ENCODE measurements around the gene CSK. TPM values are rescaled to one million over a fixed set of nuclear protein-coding genes. Genes with fewer than 3 reads are reported as not detected.

Gene CSK
- total RNA-seq, 2 donors from 2014 or later, result 64.3 to 68.5 TPM

DNA sequence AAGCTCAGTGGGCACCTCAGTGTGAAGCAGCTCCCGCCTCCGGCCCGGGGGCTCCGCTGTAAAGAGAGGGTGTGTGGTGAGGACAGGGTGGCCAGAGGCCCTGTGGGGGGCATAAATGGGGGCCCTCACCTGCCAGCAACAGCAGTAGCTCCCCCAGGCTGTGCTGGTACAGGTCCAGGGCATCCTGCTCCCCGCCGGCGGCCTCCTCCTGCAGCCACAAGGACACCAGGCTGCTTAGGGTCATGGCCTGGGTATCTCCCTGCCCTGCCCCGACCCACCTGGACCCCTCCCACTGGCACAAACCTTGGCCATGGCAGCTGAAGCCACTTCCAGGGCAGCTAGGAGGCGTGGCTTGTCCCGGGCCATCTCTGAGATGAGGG is 56.2 kb downstream of the CSK start:
- 90 to 91% methylated on average over 2 to 10 of the region's 10 CpGs for WGBS, 2 experiments (ENCODE audit: insufficient coverage in 1 of 2, insufficient read length in 1 of 2)
- Mint-ChIP-seq H3K27ac (no peak overlapping the region), H3K9me3 (no peaks in the 10 kb centered on the region), H3K4me1 (peaks cover 16% of the 10 kb centered on the region), H3K4me3 (no peak overlapping the region), H3K27me3 (ENCODE audit: insufficient read depth) (no peaks in the 10 kb centered on the region), H3K36me3 (ENCODE audit: low read depth) (peaks cover 15% of the 10 kb centered on the region)
- Histone ChIP-seq H3K4me3 (ENCODE audit: low read length) (no peak overlapping the region), H3K9me3 (ENCODE audit: control insufficient read depth, low read length) (no peaks in the 10 kb centered on the region), H3K27me3 (ENCODE audit: control insufficient read depth, insufficient read depth, low read length, poor library complexity, severe bottlenecking) (no peaks in the 10 kb centered on the region), H3K9ac (ENCODE audit: extremely low read depth, low read length, poor library complexity, severe bottlenecking) (no peak overlapping the region), H3K27ac (ENCODE audit: low read depth, low read length) (no peak overlapping the region), H3K36me3 (ENCODE audit: control insufficient read depth, insufficient read depth, low read length) (no peaks in the 10 kb centered on the region), H3K4me1 (ENCODE audit: control insufficient read depth, insufficient read depth, low read length) (no peaks in the 10 kb centered on the region)
- DNase-seq, result no peak
- no peak for TF ChIP-seq CTCF (conservative IDR thresholded peaks at IDR 0.05)

- TF ChIP-seq CTCF (conservative IDR thresholded peaks at IDR 0.05), result no peak
- 91 to 96% methylated on average over 5 to 11 of the region's 11 CpGs for WGBS, 2 experiments (ENCODE audit: insufficient coverage in 1 of 2, insufficient read length in 1 of 2)
- no peak overlapping the region for H3K27ac ChIP-seq (ENCODE audit: low read depth, low read length)
- H3K4me1 ChIP-seq (ENCODE audit: control insufficient read depth, insufficient read depth, low read length), result no peaks in the 10 kb centered on the region
- no peak for DNase-seq
- no peak overlapping the region for H3K9ac ChIP-seq (ENCODE audit: extremely low read depth, low read length, poor library complexity, severe bottlenecking)
- Mint-ChIP-seq H3K9me3 (no peaks in the 10 kb centered on the region), H3K36me3 (ENCODE audit: low read depth) (peaks cover 15% of the 10 kb centered on the region), H3K27ac (no peak overlapping the region), H3K4me3 (no peak overlapping the region), H3K27me3 (ENCODE audit: insufficient read depth) (no peaks in the 10 kb centered on the region), H3K4me1 (peaks cover 19% of the 10 kb centered on the region)
- H3K36me3 ChIP-seq (ENCODE audit: control insufficient read depth, insufficient read depth, low read length), result no peaks in the 10 kb centered on the region
- H3K9me3 ChIP-seq (ENCODE audit: control insufficient read depth, low read length), result no peaks in the 10 kb centered on the region
- H3K4me3 ChIP-seq (ENCODE audit: low read length), result no peak overlapping the region
- no peaks in the 10 kb centered on the region for H3K27me3 ChIP-seq (ENCODE audit: control insufficient read depth, insufficient read depth, low read length, poor library complexity, severe bottlenecking)
Measured at GRCh38 chr15:74838746-74839525, 57.1 kb downstream of the CSK start.

GRCh38 chr15:74839526-74840395 is 57.9 kb downstream of the CSK start:
- no peak overlapping the region for H3K4me3 Mint-ChIP-seq
- WGBS, 2 experiments (ENCODE audit: insufficient coverage in 1 of 2, insufficient read length in 1 of 2), result 87 to 88% methylated on average over 21 to 31 of the region's 31 CpGs
- Histone ChIP-seq H3K4me3 (ENCODE audit: low read length) (no peak overlapping the region), H3K27me3 (ENCODE audit: control insufficient read depth, insufficient read depth, low read length, poor library complexity, severe bottlenecking) (no peaks in the 10 kb centered on the region), H3K4me1 (ENCODE audit: control insufficient read depth, insufficient read depth, low read length) (no peaks in the 10 kb centered on the region), H3K9ac (ENCODE audit: extremely low read depth, low read length, poor library complexity, severe bottlenecking) (no peak overlapping the region), H3K36me3 (ENCODE audit: control insufficient read depth, insufficient read depth, low read length) (peaks cover 5% of the 10 kb centered on the region), H3K27ac (ENCODE audit: low read depth, low read length) (no peak overlapping the region), H3K9me3 (ENCODE audit: control insufficient read depth, low read length) (no peaks in the 10 kb centered on the region)
- H3K27ac Mint-ChIP-seq, result peak overlapping the region; percentile 88
- peaks cover 20% of the 10 kb centered on the region for H3K36me3 Mint-ChIP-seq (ENCODE audit: low read depth)
- peaks cover 24% of the 10 kb centered on the region for H3K4me1 Mint-ChIP-seq
- peak; percentile 56 for TF ChIP-seq CTCF (conservative IDR thresholded peaks at IDR 0.05)
- no peaks in the 10 kb centered on the region for H3K27me3 Mint-ChIP-seq (ENCODE audit: insufficient read depth)
- no peaks in the 10 kb centered on the region for H3K9me3 Mint-ChIP-seq
- peak; percentile 78 for DNase-seq

Measured in endodermal cell (in vitro differentiated cells).